ENCODE measurements around the gene EPB41L2.
A peak's percentile ranks its signal among the peaks of the same experiment; 100 is the strongest.
"Not testable (repeated sequence)": the region's sequence is repeated elsewhere in the genome, so short reads cannot be mapped to it uniquely, and the experiment has no call there.

Gene EPB41L2

GRCh38 chr6:131003488-131004386 is 59.3 kb downstream of the EPB41L2 start:
- no peak for DNase-seq (ENCODE audit: low read depth)

- no peak for DNase-seq (ENCODE audit: low read depth)
Measured at GRCh38 chr6:131002661-131002980, 60.4 kb downstream of the EPB41L2 start.

GRCh38 chr6:131001945-131002660 is 60.9 kb downstream of the EPB41L2 start:
- DNase-seq (ENCODE audit: low read depth) = no peak

- DNase-seq (ENCODE audit: low read depth) = no peak
Measured at GRCh38 chr6:131001111-131001736, 61.8 kb downstream of the EPB41L2 start.

- DNase-seq (ENCODE audit: low read depth) = no peak
Measured at GRCh38 chr6:131000544-131000943, 62.5 kb downstream of the EPB41L2 start.

GRCh38 chr6:130997061-130997753 is 65.8 kb downstream of the EPB41L2 start:
- peak; percentile 10 for DNase-seq (ENCODE audit: low read depth)

GRCh38 chr6:130996635-130997034 is 66.4 kb downstream of the EPB41L2 start:
- no peak for DNase-seq (ENCODE audit: low read depth)

GRCh38 chr6:130995783-130996447 is 67.1 kb downstream of the EPB41L2 start:
- no peak for DNase-seq (ENCODE audit: low read depth)

GRCh38 chr6:130994319-130995097 is 68.5 kb downstream of the EPB41L2 start:
- no peak for DNase-seq (ENCODE audit: low read depth)

GRCh38 chr6:130993292-130993765 is 69.7 kb downstream of the EPB41L2 start:
- DNase-seq (ENCODE audit: low read depth) = no peak

GRCh38 chr6:130991422-130992137 is 71.5 kb downstream of the EPB41L2 start:
- no peak for DNase-seq (ENCODE audit: low read depth)

GRCh38 chr6:130987539-130987938 is 75.5 kb downstream of the EPB41L2 start:
- not testable (repeated sequence) for DNase-seq (ENCODE audit: low read depth)

- no peak for DNase-seq (ENCODE audit: low read depth)
Measured at GRCh38 chr6:130985115-130985514, 77.9 kb downstream of the EPB41L2 start.

GRCh38 chr6:130982941-130983456 is 80.0 kb downstream of the EPB41L2 start:
- no peak for DNase-seq (ENCODE audit: low read depth)

GRCh38 chr6:130982135-130982534 is 80.9 kb downstream of the EPB41L2 start:
- no peak for DNase-seq (ENCODE audit: low read depth)

- DNase-seq (ENCODE audit: low read depth) = peak; percentile 24
Measured at GRCh38 chr6:130981409-130981808, 81.6 kb downstream of the EPB41L2 start.

GRCh38 chr6:130980310-130981032 is 82.6 kb downstream of the EPB41L2 start:
- no peak for DNase-seq (ENCODE audit: low read depth)

GRCh38 chr6:130978660-130979396 is 84.2 kb downstream of the EPB41L2 start:
- no peak for DNase-seq (ENCODE audit: low read depth)

All from fibroblast of gingiva (primary cell).